Mesenchymal stem cell (in vitro differentiated cells and primary cell): ENCODE data around the gene PLN.

Experiments
- DNase-seq: peaks from one replicate; pipeline ENCODE4 v3.0.0-alpha.2; 2013
- H2AFZ ChIP-seq: one replicate; pipeline ENCODE4 v1.6.1; 2013; ENCODE audit warnings: low read depth, mild to moderate bottlenecking, control low read depth, inconsistent platforms, low read length, moderate library complexity
- H2AK5ac ChIP-seq: 2 replicates; pipeline ENCODE4 v1.6.1; 2013; ENCODE audit warnings: low read length, moderate library complexity, mild to moderate bottlenecking, inconsistent platforms; ENCODE audit not compliant: severe bottlenecking
- H2BK120ac ChIP-seq: one replicate; pipeline ENCODE4 v1.6.1; 2013; ENCODE audit warnings: low read depth, mild to moderate bottlenecking, inconsistent platforms, low read length, moderate library complexity
- H2BK12ac ChIP-seq, 2 experiments: one replicate each; pipeline ENCODE4 v1.6.1; 2013; ENCODE audit warnings: inconsistent platforms in 2 of 2, low read length in 2 of 2, mild to moderate bottlenecking in 2 of 2, moderate library complexity in 2 of 2, control low read depth in 1 of 2
- H2BK15ac ChIP-seq: one replicate; pipeline ENCODE4 v1.6.1; 2013; ENCODE audit warnings: mild to moderate bottlenecking, low read depth, inconsistent platforms; ENCODE audit not compliant: poor library complexity, severe bottlenecking
- H2BK5ac ChIP-seq: 2 replicates; pipeline ENCODE4 v1.6.1; 2013; ENCODE audit warnings: low read depth, mild to moderate bottlenecking, low read length, control low read depth, inconsistent platforms; ENCODE audit not compliant: poor library complexity, severe bottlenecking
- H3K14ac ChIP-seq, 2 experiments: one replicate each; pipeline ENCODE4 v1.6.1; 2013; ENCODE audit warnings: inconsistent platforms in 2 of 2, low read length in 2 of 2, control low read depth in 1 of 2, mild to moderate bottlenecking in 1 of 2, moderate library complexity in 1 of 2
- H3K18ac ChIP-seq, 2 experiments: one replicate each; pipeline ENCODE4 v1.6.1; 2013; ENCODE audit warnings: inconsistent platforms in 2 of 2, low read length in 2 of 2, control low read depth in 1 of 2, low read depth in 1 of 2, mild to moderate bottlenecking in 1 of 2
- H3K23ac ChIP-seq, 2 experiments: one replicate each; pipeline ENCODE4 v1.6.1; 2013; ENCODE audit warnings: inconsistent platforms in 2 of 2, low read length in 2 of 2, mild to moderate bottlenecking in 2 of 2, moderate library complexity in 2 of 2, control low read depth in 1 of 2
- H3K27ac ChIP-seq: 2 replicates; pipeline ENCODE4 v1.5.1; 2013; ENCODE audit warnings: mild to moderate bottlenecking, moderate library complexity, low read length, control low read depth, inconsistent platforms; ENCODE audit not compliant: poor library complexity, severe bottlenecking
- H3K27me3 ChIP-seq, 2 experiments: 2 replicates each; pipeline versions ENCODE4 v1.6.1 to v1.7.0; 2013; ENCODE audit warnings: low read length in 2 of 2, mild to moderate bottlenecking in 2 of 2, moderate library complexity in 2 of 2, control low read depth in 1 of 2, inconsistent platforms in 1 of 2; ENCODE audit not compliant: control insufficient read depth in 1 of 2, insufficient read depth in 1 of 2
- H3K36me3 ChIP-seq, 2 experiments: 2 replicates each; pipeline versions ENCODE4 v1.6.1 to v1.7.0; 2013; ENCODE audit warnings: low read length in 2 of 2, control low read depth in 1 of 2, inconsistent platforms in 1 of 2, low read depth in 1 of 2, mild to moderate bottlenecking in 1 of 2; ENCODE audit not compliant: insufficient read depth in 2 of 2, control insufficient read depth in 1 of 2
- H3K4ac ChIP-seq, 2 experiments: one replicate each; pipeline ENCODE4 v1.6.1; 2013; ENCODE audit warnings: inconsistent platforms in 2 of 2, low read length in 2 of 2, mild to moderate bottlenecking in 2 of 2, moderate library complexity in 2 of 2, control low read depth in 1 of 2, low read depth in 1 of 2
- H3K4me1 ChIP-seq: 2 replicates; pipeline ENCODE4 v1.6.1; 2013; ENCODE audit warnings: low read depth, low read length, control low read depth; ENCODE audit not compliant: control insufficient read depth, insufficient read depth
- H3K4me2 ChIP-seq: 2 replicates; pipeline ENCODE4 v1.6.1; 2013; ENCODE audit warnings: low read length, mild to moderate bottlenecking, inconsistent platforms; ENCODE audit not compliant: poor library complexity, severe bottlenecking
- H3K4me3 ChIP-seq, 2 experiments: 2 replicates each; pipeline versions ENCODE4 v1.5.1 to v1.7.0; 2013; ENCODE audit warnings: low read length in 2 of 2, mild to moderate bottlenecking in 2 of 2, control low read depth in 1 of 2, low read depth in 1 of 2; ENCODE audit not compliant: insufficient read depth in 1 of 2
- H3K79me1 ChIP-seq: replicated peaks from 2 replicates; pipeline ENCODE4 v1.6.1; 2013; ENCODE audit warnings: mild to moderate bottlenecking, control low read depth, low read length, inconsistent platforms; ENCODE audit not compliant: poor library complexity, severe bottlenecking
- H3K9ac ChIP-seq: 2 replicates; pipeline ENCODE4 v1.7.0; 2013; ENCODE audit warnings: mild to moderate bottlenecking, low read length, moderate library complexity
- H3K9me3 ChIP-seq: 2 replicates; pipeline ENCODE4 v1.7.0; 2013; ENCODE audit warnings: mild to moderate bottlenecking, low read length; ENCODE audit not compliant: control insufficient read depth
- H4K8ac ChIP-seq: one replicate; pipeline ENCODE4 v1.6.1; 2013; ENCODE audit warnings: inconsistent platforms, mild to moderate bottlenecking, low read length, moderate library complexity
- H4K91ac ChIP-seq: one replicate; pipeline ENCODE4 v1.6.1; 2013; ENCODE audit warnings: mild to moderate bottlenecking, low read length, inconsistent platforms
- WGBS: methylation state at CpG from one replicate; pipeline ENCODE4 v1.1.7; 2013; ENCODE audit warnings: mixed read lengths; 5-methylcytosine and 5-hydroxymethylcytosine counted together

The PLN gene

DNA sequence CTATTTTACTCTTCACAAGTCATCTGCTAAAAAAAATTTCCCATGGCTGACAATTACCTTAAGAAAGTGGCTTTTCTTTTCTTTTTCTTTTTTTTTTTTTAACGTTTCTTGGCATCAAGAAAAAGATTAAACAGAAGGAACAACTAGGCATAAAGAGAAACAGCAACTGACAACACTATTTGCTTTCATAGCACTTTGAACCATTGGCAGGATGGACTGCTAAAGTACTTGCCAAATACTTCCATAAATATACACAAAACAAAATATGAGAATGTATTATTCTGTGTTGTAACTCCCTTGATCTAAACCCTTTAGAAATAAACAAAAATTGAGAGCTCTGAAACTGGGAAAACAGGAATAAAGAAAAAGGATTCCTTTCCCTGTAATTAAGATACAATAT lies 20.0 kb upstream of the PLN start:
- Histone ChIP-seq H3K4me1 (peaks cover 3% of the 10 kb centered on the region), H3K36me3 (peaks cover 0 to 6% of the 10 kb centered on the region in 2 experiments)
- 80% methylated on average over 1 of the region's 1 CpG for WGBS

DNA sequence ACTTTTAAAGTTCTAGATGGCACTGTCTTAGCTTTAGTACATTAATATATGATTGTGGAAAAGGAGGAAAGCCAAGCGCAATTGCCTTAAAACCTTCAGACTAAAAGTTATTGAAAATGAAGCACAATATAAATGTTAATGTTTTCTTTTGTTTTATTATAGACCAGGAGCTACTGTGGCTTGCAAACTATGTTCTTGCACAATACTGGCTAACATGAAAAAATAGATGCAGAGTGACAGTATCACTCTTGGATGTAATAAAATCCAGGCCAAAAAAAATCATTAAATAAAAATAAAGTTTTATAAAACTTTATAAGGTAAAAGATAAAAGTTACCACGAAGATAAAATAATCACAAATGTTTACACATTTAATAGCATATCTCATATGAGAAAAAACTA lies 18.3 kb upstream of the PLN start:
- Histone ChIP-seq H3K27me3 (no peaks in the 10 kb centered on the region), H4K8ac (no peak overlapping the region), H3K14ac (no peak overlapping the region), H3K4me3 (no peak overlapping the region), H3K4me2 (no peak overlapping the region), H3K9me3 (peaks cover 8% of the 10 kb centered on the region), H3K4me1 (peaks cover under 1% of the 10 kb centered on the region), H2BK12ac (no peak overlapping the region), H4K91ac (no peak overlapping the region), H2BK15ac (no peak overlapping the region), H2BK120ac (no peak overlapping the region), H3K23ac (no peak overlapping the region), H3K79me1 (peaks cover 14% of the 10 kb centered on the region), H3K18ac (no peak overlapping the region), H2BK5ac (no peak overlapping the region), H2AK5ac (no peak overlapping the region), H3K36me3 (no peaks in the 10 kb centered on the region), H2AFZ (no peak overlapping the region), H3K4ac (no peak overlapping the region), H3K27ac (no peak overlapping the region), H3K9ac (no peak overlapping the region)
- WGBS: no CpG with 5 or more reads among the region's 2 CpGs
- DNase-seq: no peak

More for the DNA sequence above, 20.0 kb upstream of the PLN start:
- no peak overlapping the region for H2BK120ac ChIP-seq
- no peak for DNase-seq
- H2AFZ ChIP-seq: no peak overlapping the region
- H3K27me3 ChIP-seq: no peaks in the 10 kb centered on the region
- H2BK5ac ChIP-seq: no peak overlapping the region
- H3K14ac ChIP-seq: no peak overlapping the region
- no peak overlapping the region for H2AK5ac ChIP-seq
- H3K9me3 ChIP-seq: peaks cover 8% of the 10 kb centered on the region
- no peak overlapping the region for H4K8ac ChIP-seq
- H3K9ac ChIP-seq: no peak overlapping the region
- H3K27ac ChIP-seq: no peak overlapping the region
- H3K23ac ChIP-seq: no peak overlapping the region
- no peak overlapping the region for H3K18ac ChIP-seq
- no peak overlapping the region for H3K4me2 ChIP-seq
- no peak overlapping the region for H2BK15ac ChIP-seq
- no peak overlapping the region for H3K4me3 ChIP-seq
- no peak overlapping the region for H3K4ac ChIP-seq
- H3K79me1 ChIP-seq: peaks cover 14% of the 10 kb centered on the region
- H4K91ac ChIP-seq: no peak overlapping the region
- H2BK12ac ChIP-seq: no peak overlapping the region

DNA sequence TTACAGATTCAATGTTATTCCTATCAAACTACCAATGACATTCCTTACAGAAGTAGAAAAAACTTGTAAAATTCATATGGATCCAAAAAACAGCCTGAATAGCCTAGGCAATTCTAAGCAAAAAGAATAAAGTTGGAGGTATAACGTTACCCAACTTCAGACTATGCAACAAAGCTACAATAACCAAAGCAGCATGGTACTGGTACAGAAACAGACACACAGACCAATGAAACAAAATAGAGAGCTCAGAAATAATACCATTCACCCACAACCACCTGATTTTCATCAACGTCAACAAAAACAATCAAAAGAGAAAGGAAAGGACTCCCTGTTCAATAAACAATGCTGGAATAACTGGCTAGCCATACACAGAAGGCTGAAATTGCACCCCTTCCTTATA lies 17.2 kb upstream of the PLN start:
- H3K27ac ChIP-seq: no peak overlapping the region
- H3K4me1 ChIP-seq: no peaks in the 10 kb centered on the region
- H3K4ac ChIP-seq: no peak overlapping the region
- H3K23ac ChIP-seq: no peak overlapping the region
- no peak overlapping the region for H2BK15ac ChIP-seq
- H2BK12ac ChIP-seq: no peak overlapping the region
- no peak overlapping the region for H4K91ac ChIP-seq
- H3K79me1 ChIP-seq: peaks cover 10% of the 10 kb centered on the region
- H3K4me3 ChIP-seq: no peak overlapping the region
- H2AK5ac ChIP-seq: no peak overlapping the region
- H3K14ac ChIP-seq: no peak overlapping the region
- H3K4me2 ChIP-seq: no peak overlapping the region
- H4K8ac ChIP-seq: no peak overlapping the region
- H3K27me3 ChIP-seq: no peaks in the 10 kb centered on the region
- H2AFZ ChIP-seq: no peak overlapping the region
- no peak overlapping the region for H3K9ac ChIP-seq
- 93% methylated on average over 2 of the region's 2 CpGs for WGBS
- H3K18ac ChIP-seq: no peak overlapping the region
- H3K9me3 ChIP-seq: peaks cover 8% of the 10 kb centered on the region
- no peaks in the 10 kb centered on the region for H3K36me3 ChIP-seq
- DNase-seq: no peak
- no peak overlapping the region for H2BK5ac ChIP-seq
- no peak overlapping the region for H2BK120ac ChIP-seq

DNA sequence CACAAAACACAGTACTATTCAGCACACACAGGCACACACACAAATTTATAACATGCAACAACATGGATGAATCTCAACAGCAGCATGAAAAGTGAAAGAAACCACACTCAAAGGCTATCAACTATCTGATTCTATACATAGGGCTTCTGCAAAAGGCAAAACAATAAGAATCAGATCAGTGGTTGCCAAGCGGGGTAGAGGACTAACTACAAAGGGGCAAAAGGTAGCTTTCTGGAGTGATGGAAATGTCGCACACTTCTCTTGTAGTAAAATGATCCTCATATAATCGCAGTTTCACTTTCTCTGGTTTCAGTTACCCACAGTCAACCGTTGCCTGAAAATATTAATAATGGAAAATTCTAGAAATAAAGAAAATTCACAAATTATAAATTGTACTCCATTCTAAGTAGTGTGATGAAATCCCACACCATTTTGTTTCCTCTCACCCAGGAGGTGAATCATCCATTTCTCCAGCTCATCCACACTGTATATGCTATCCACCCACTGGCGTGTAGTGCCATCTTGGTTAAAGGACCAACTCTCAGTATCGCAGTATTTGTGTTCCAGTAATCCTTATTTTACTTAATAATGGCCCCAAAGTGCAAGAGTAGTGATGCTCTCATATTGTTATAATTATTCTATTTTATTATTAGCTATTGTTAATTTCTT lies 12.8 kb upstream of the PLN start:
- no peaks in the 10 kb centered on the region for H3K4me1 ChIP-seq
- WGBS: 100% methylated on average over 3 of the region's 6 CpGs
- no peak overlapping the region for H4K8ac ChIP-seq
- no peak overlapping the region for H3K4me2 ChIP-seq
- no peak overlapping the region for H2AK5ac ChIP-seq
- H2BK120ac ChIP-seq: no peak overlapping the region
- no peak overlapping the region for H3K9ac ChIP-seq
- H3K27ac ChIP-seq: no peak overlapping the region
- H3K14ac ChIP-seq: no peak overlapping the region
- H3K36me3 ChIP-seq: no peaks in the 10 kb centered on the region
- H2AFZ ChIP-seq: no peak overlapping the region
- H3K4ac ChIP-seq: no peak overlapping the region
- H3K79me1 ChIP-seq: peaks cover 7% of the 10 kb centered on the region
- no peak for DNase-seq
- H4K91ac ChIP-seq: no peak overlapping the region
- no peak overlapping the region for H2BK12ac ChIP-seq
- no peak overlapping the region for H2BK5ac ChIP-seq
- no peak overlapping the region for H2BK15ac ChIP-seq
- H3K9me3 ChIP-seq: peaks cover 8% of the 10 kb centered on the region
- no peak overlapping the region for H3K18ac ChIP-seq
- H3K27me3 ChIP-seq: no peaks in the 10 kb centered on the region
- H3K23ac ChIP-seq: no peak overlapping the region
- no peak overlapping the region for H3K4me3 ChIP-seq
